CD4-positive, alpha-beta T cell (primary cell): ENCODE results near the gene FIBCD1. TPM values are rescaled to one million over a fixed set of nuclear protein-coding genes. Genes with fewer than 3 reads are reported as not detected.

Source experiments
- ATAC-seq: fragments of 200-7000 bp; cut with Tn5 transposase; one replicate; pipeline ENCODE4 v1.10.0; 2022; ENCODE audit warnings: mild to moderate bottlenecking; ENCODE audit not compliant: poor library complexity
- CTCF ChIA-PET: fragments of 350-600 bp; sonication (Branson Sonifier 250); formaldehyde crosslinking; loops from one replicate; lab custom pipeline; 2021; ENCODE audit warnings: antibody characterized with exemption, inconsistent platforms; lab: Charles Lee
- POLR2A ChIA-PET: fragments of 350-600 bp; sonication (Branson Sonifier 250); formaldehyde crosslinking; loops from one replicate; lab custom pipeline; 2021; ENCODE audit warnings: antibody characterized with exemption, inconsistent platforms; lab: Charles Lee
- DNase-seq, 14 experiments: peaks; one replicate each; pipeline ENCODE4 v3.0.0-alpha.2; 2013 to 2020; ENCODE audit warnings: mixed read lengths in 2 of 14
- H3K27ac ChIP-seq, 2 donors: one replicate each; pipeline versions ENCODE4 v1.5.1 to v1.7.0; 2013; ENCODE audit warnings: low read length in 2 of 2, low read depth in 1 of 2, mild to moderate bottlenecking in 1 of 2
- H3K27me3 ChIP-seq, 2 experiments: 1 replicate in 1 of 2; 2 replicates in 1 of 2; pipeline versions ENCODE4 v1.6.1 to v1.7.0; 2013; ENCODE audit warnings: low read length in 2 of 2, control low read depth in 1 of 2, mild to moderate bottlenecking in 1 of 2, moderate library complexity in 1 of 2; ENCODE audit not compliant: insufficient read depth in 2 of 2, control insufficient read depth in 1 of 2
- H3K36me3 ChIP-seq: one replicate; pipeline ENCODE4 v1.6.1; 2013; ENCODE audit warnings: low read length, control low read depth; ENCODE audit not compliant: insufficient read depth
- H3K4me1 ChIP-seq: one replicate; pipeline ENCODE4 v1.6.1; 2013; ENCODE audit warnings: low read length, control low read depth; ENCODE audit not compliant: insufficient read depth
- H3K4me3 ChIP-seq: one replicate; pipeline ENCODE4 v1.5.1; 2013; ENCODE audit warnings: mild to moderate bottlenecking, low read length, moderate library complexity
- H3K9me3 ChIP-seq, 2 experiments: 1 replicate in 1 of 2; 2 replicates in 1 of 2; pipeline versions ENCODE4 v1.6.1 to v1.7.0; 2013; ENCODE audit warnings: low read length in 2 of 2, mild to moderate bottlenecking in 2 of 2, control low read depth in 1 of 2, moderate library complexity in 1 of 2; ENCODE audit not compliant: control insufficient read depth in 1 of 2, insufficient read depth in 1 of 2
- H3K27ac Mint-ChIP-seq: one replicate; pipeline ENCODE4 v1.8.0; 2020; ENCODE audit warnings: mixed read lengths
- H3K27me3 Mint-ChIP-seq: one replicate; pipeline ENCODE4 v1.8.0; 2021; ENCODE audit warnings: mixed read lengths
- H3K36me3 Mint-ChIP-seq: one replicate; pipeline ENCODE4 v1.8.0; 2021; ENCODE audit warnings: low read depth, mixed read lengths
- H3K4me1 Mint-ChIP-seq: one replicate; pipeline ENCODE4 v1.8.0; 2021; ENCODE audit warnings: low read depth, mixed read lengths
- H3K4me3 Mint-ChIP-seq: one replicate; pipeline ENCODE4 v1.8.0; 2020; ENCODE audit warnings: mild to moderate bottlenecking, mixed read lengths
- H3K9me3 Mint-ChIP-seq: one replicate; pipeline ENCODE4 v1.8.0; 2020; ENCODE audit warnings: mixed read lengths
- intact Hi-C, 2 experiments: fragments of 100-400 bp; cut with DNase I in 1 of 2; cut with micrococcal nuclease in 1 of 2; formaldehyde crosslinking; loops; one replicate each; pipeline versions ENCODE4 v1.15.1 to v1.9.0; 2023 to 2025; cut with DNase I, micrococcal nuclease
- total RNA-seq, 174 experiments: library from RNA in 2 of 174; stranded (reverse) in 2 of 174; gene quantifications; one replicate each; pipeline ENCODE4 v1.2.3 and lab custom pipeline; 2021 to 2026
- TF ChIP-seq, protein P1 (sequence below): fragments of 200-600 bp; IDR thresholded peaks from one replicate; pipeline ENCODE4 v1.8.0; 2022; ENCODE audit warnings: antibody characterized with exemption, mild to moderate bottlenecking

The FIBCD1 gene
- total RNA-seq, 2 experiments from 2014 or later: not detected

DNA sequence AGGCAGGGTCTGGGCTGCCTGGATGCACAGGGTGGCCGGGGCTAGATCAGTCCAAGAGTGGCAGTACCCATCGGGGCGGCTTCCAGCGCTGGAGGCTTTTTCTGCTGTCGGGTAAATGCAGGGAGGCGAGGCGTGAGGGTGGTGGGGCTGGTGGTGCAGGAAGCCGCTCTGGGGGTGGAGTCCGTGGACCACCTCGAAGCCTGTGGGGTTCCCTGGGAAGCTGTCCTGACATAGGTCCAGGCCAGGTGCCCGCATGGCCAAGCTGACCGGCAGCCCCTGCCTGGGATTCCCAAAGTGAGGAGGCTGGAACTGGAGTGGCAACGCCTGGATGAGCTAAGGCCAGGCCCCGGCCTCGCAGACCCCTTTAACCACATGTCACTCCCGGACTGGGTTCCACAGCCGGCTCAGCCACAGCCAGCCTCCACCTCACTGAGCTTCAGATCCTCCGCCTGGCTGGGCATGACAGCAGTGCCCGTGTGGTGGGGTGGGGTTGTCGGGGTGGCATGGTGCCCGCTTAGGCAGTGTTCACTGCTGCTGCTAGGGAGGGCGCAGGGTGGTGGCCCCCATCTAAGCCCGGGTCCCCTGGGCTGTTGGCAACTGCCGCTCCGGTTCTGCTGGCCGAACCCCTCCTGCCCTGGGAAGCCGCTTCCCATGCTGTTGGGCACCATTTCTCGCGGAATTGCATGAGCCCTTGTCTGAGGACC lies 41.0 kb downstream of the FIBCD1 start:
- CTCF ChIA-PET: no interaction called here
- no peak overlapping the region for H3K27ac Mint-ChIP-seq

DNA sequence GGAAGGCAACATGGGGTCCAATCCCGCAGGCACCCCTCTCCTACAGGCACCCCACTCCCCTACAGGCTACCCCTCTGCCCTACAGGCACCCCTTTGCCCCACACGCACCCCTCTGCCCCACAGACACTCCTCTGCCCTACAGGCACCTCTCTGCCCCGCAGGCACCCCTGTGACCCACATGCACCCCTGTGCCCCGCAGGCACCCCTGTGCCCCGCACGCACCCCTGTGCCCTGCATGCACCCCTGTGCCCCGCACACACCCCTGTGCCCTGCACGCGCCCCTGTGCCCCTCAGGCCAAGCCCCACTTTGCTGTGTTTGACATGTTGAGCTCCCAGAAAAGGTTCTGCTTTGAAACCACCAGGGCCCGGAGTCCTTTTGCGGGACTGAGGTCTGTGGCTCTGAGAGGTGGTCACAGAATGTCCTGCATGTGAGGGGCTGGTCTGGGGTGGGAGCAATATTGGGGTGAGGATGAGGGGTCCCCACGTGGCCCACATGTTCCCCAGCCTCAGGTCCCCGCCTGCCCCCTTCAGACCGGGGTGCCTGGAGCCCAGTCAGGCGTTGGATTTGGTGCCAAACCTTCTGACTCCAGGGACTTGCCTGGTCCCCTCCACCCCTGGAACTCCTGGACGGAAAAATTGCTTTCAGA lies 41.8 kb downstream of the FIBCD1 start:
- no peaks in the 10 kb centered on the region for H3K4me1 ChIP-seq
- no peak overlapping the region for H3K27ac ChIP-seq
- Mint-ChIP-seq H3K9me3 (no peaks in the 10 kb centered on the region), H3K4me1 (no peaks in the 10 kb centered on the region), H3K27ac (no peak overlapping the region), H3K36me3 (no peaks in the 10 kb centered on the region), H3K27me3 (no peaks in the 10 kb centered on the region), H3K4me3 (no peak overlapping the region)
- no peak overlapping the region for H3K4me3 ChIP-seq
- no peak for DNase-seq
- intact Hi-C loops: no loop called here
- peaks cover 0 to 5% of the 10 kb centered on the region in 2 experiments for H3K27me3 ChIP-seq
- ChIA-PET POLR2A (no interaction called here), CTCF (no interaction called here)
- TF ChIP-seq, protein P1, sequence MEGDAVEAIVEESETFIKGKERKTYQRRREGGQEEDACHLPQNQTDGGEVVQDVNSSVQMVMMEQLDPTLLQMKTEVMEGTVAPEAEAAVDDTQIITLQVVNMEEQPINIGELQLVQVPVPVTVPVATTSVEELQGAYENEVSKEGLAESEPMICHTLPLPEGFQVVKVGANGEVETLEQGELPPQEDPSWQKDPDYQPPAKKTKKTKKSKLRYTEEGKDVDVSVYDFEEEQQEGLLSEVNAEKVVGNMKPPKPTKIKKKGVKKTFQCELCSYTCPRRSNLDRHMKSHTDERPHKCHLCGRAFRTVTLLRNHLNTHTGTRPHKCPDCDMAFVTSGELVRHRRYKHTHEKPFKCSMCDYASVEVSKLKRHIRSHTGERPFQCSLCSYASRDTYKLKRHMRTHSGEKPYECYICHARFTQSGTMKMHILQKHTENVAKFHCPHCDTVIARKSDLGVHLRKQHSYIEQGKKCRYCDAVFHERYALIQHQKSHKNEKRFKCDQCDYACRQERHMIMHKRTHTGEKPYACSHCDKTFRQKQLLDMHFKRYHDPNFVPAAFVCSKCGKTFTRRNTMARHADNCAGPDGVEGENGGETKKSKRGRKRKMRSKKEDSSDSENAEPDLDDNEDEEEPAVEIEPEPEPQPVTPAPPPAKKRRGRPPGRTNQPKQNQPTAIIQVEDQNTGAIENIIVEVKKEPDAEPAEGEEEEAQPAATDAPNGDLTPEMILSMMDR: no peak
- no peaks in the 10 kb centered on the region for H3K36me3 ChIP-seq
- ATAC-seq: no peak
- no peaks in the 10 kb centered on the region for H3K9me3 ChIP-seq

More for the DNA sequence above, 41.0 kb downstream of the FIBCD1 start:
- Mint-ChIP-seq H3K36me3 (no peaks in the 10 kb centered on the region), H3K27me3 (no peaks in the 10 kb centered on the region), H3K9me3 (no peaks in the 10 kb centered on the region), H3K4me3 (no peak overlapping the region), H3K4me1 (no peaks in the 10 kb centered on the region)
- DNase-seq (no peak), ATAC-seq (no peak)
- no peaks in the 10 kb centered on the region for H3K36me3 ChIP-seq
- TF ChIP-seq, protein P1: no peak
- no peaks in the 10 kb centered on the region for H3K4me1 ChIP-seq
- H3K4me3 ChIP-seq: no peak overlapping the region
- no peaks in the 10 kb centered on the region for H3K9me3 ChIP-seq
- intact Hi-C loops: no loop called here
- POLR2A ChIA-PET: no interaction called here
- H3K27me3 ChIP-seq: peaks cover 0 to 7% of the 10 kb centered on the region in 2 experiments
- H3K27ac ChIP-seq: no peak overlapping the region

DNA sequence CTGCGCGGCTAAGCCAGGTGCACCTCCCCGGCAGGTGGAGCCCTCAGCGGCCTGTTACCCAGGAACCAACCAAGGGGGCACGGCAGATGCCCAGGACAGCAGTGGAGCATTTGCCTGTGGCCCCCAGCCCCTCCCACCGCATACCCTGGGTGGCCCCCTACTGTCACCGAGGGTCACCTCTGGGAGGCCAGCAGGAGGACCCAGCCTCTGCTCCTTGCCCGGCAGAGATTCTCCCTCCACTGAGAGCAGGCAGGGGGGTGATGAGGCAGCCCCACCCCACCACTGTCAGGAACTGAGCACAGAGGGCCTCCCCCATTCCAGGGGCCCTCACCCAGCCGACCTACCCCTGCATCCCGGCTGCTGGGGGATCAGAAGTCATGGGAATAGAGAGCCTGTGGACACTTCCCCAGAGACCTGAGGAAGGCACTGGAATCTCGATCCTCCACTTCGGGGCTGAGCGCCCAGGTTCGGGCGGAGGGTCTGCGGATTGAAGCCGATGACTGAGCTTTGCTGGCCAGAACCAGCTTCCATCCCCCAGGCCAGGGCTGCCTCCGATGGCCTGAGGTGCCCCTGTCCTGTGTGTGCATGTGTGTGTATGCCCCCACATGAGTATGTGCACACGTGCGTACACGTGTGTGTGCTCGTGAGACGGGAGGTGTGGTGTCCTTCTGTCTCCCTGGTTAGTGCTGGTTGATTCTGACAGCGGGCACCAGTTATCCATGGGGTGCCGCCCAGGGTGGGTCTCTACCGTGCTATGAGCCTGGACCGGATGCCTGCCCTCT lies 42.6 kb downstream of the FIBCD1 start, which contains the start of gene QRFP:
TSS of gene QRFP (minus strand) at position 580 of the 782 bp plus-strand sequence. CDS start 2,974 bp downstream, outside the sequence.
- Histone ChIP-seq H3K36me3 (peaks cover 2% of the 10 kb centered on the region), H3K27me3 (peaks cover 0 to 3% of the 10 kb centered on the region in 2 experiments), H3K9me3 (no peaks in the 10 kb centered on the region), H3K27ac (no peak within 1 kb of the TSS), H3K4me1 (no peaks in the 10 kb centered on the region), H3K4me3 (no peak within 1 kb of the TSS)
- TF ChIP-seq, protein P1: no peak
- Mint-ChIP-seq H3K4me3 (no peak within 1 kb of the TSS), H3K9me3 (no peaks in the 10 kb centered on the region), H3K27me3 (no peaks in the 10 kb centered on the region), H3K27ac (no peak within 1 kb of the TSS), H3K4me1 (no peaks in the 10 kb centered on the region), H3K36me3 (peaks cover 4% of the 10 kb centered on the region)
- ATAC-seq (no peak), DNase-seq (no peak)
- intact Hi-C loops: no loop called here
- CTCF ChIA-PET: no interaction called here
- POLR2A ChIA-PET: no interaction called here
